ENCODE data around the gene SPP2. TPM values are rescaled to one million over a fixed set of nuclear protein-coding genes. Genes with fewer than 3 reads are reported as not detected.
A peak's percentile ranks its signal among the peaks of the same experiment; 100 is the strongest.

Gene SPP2
- total and polyA plus RNA-seq, 2 of the 8 experiments (the other 6 are each of a cell fraction or from before 2014, with no cell fraction given), result not detected

GRCh38 chr2:234091432-234091879 is 41.0 kb downstream of the SPP2 start:
- H3K56ac ChIP-seq (replicated peaks; ENCODE audit: insufficient read length, low read depth, low read length), result no peak overlapping the region
- 0 out of 2 replicates have a peak overlapping the region, but pooled peaks have one; percentile 77 for H2AFZ ChIP-seq (ENCODE audit: low read length)
- H3K4me3 ChIP-seq (ENCODE audit: extremely low read depth in 1 of 4, insufficient read depth in 2 of 4, low read depth in 3 of 4, low read length in 4 of 4), result no peak overlapping the region
- no peak overlapping the region for H2BK15ac ChIP-seq (ENCODE audit: low read length)
- WGBS, 2 experiments (ENCODE audit: extremely low coverage in 1 of 2, insufficient coverage in 1 of 2, insufficient read length in 1 of 2, insufficient replicate concordance in 2 of 2, low coverage in 1 of 2, low lambda C conversion rate in 2 of 2, missing lambda C conversion rate in 1 of 2), result 63% methylated on average over 5 of the region's 5 CpGs; no CpG with 5 or more reads in 1 of the 2 experiments
- H2BK12ac ChIP-seq (ENCODE audit: low read depth, low read length), result no peak overlapping the region
- H3K4ac ChIP-seq (replicated peaks; ENCODE audit: insufficient read length, low read depth, low read length), result no peak overlapping the region
- H3K18ac ChIP-seq (ENCODE audit: extremely low read depth, low read length), result no peak overlapping the region
- H3K23ac ChIP-seq (ENCODE audit: insufficient read length), result no peak overlapping the region
- peaks cover 2% of the 10 kb centered on the region; the same call in 1 of the 2 replicates for H3K23me2 ChIP-seq (ENCODE audit: low read depth, low read length)
- peaks cover 0 to 4% (median 0%) of the 10 kb centered on the region in 4 experiments; a peak in 2 of 7 replicates for H3K4me1 ChIP-seq (replicated peaks in 1 of 4; ENCODE audit: control insufficient read depth in 3 of 4, insufficient read depth in 4 of 4, low read length in 3 of 4)
- H3K9ac ChIP-seq (replicated peaks in 1 of 4; ENCODE audit: extremely low read depth in 1 of 4, low read depth in 3 of 4, low read length in 3 of 4), result no peak overlapping the region
- DNase-seq (ENCODE audit: low read depth in 1 of 2, low spot score in 2 of 2) (no peak), FAIRE-seq (no peak)
- POLR2A ChIA-PET (ENCODE audit: partially characterized antibody), result no interaction called here
- 0 out of 2 replicates have a peak overlapping the region, but pooled peaks have one; percentile 81 for H4K8ac ChIP-seq (ENCODE audit: extremely low read depth, insufficient read depth, low read length)
- no peaks in the 10 kb centered on the region for H3K79me1 ChIP-seq (ENCODE audit: low read depth, low read length)
- H3K4me2 ChIP-seq (ENCODE audit: insufficient read depth in 1 of 2, low read depth in 2 of 2, low read length in 2 of 2), result no peak overlapping the region
- H2BK120ac ChIP-seq (replicated peaks; ENCODE audit: low read depth, low read length), result no peak overlapping the region
- H2BK5ac ChIP-seq (ENCODE audit: low read depth, low read length), result no peak overlapping the region
- H4K5ac ChIP-seq (ENCODE audit: insufficient read length, low read depth, low read length), result no peak overlapping the region
- H3K14ac ChIP-seq (ENCODE audit: insufficient read length), result no peak overlapping the region
- H3K36me3 ChIP-seq (ENCODE audit: control insufficient read depth in 2 of 4, insufficient read depth in 4 of 4, low read length in 3 of 4), result no peaks in the 10 kb centered on the region
- H4K20me1 ChIP-seq (replicated peaks in 1 of 2; ENCODE audit: control insufficient read depth in 1 of 2, insufficient read depth in 2 of 2, low read length in 2 of 2), result no peaks in the 10 kb centered on the region
- H2AK5ac ChIP-seq (ENCODE audit: low read depth, low read length), result no peak overlapping the region
- no peak overlapping the region for H3K27ac ChIP-seq (ENCODE audit: low read depth, low read length)
- H3K27me3 ChIP-seq (replicated peaks in 1 of 4; ENCODE audit: control insufficient read depth in 3 of 4, extremely low read depth in 1 of 4, insufficient read depth in 3 of 4, low read length in 3 of 4), result no peaks in the 10 kb centered on the region; a peak in 1 of 7 replicates
- no peak overlapping the region for H4K91ac ChIP-seq (replicated peaks; ENCODE audit: insufficient read length, low read length)
- no peaks in the 10 kb centered on the region for H3K9me3 ChIP-seq (ENCODE audit: insufficient read depth in 2 of 2, low read depth in 1 of 2, low read length in 1 of 2)
- H3K79me2 ChIP-seq (ENCODE audit: control insufficient read depth in 1 of 2, insufficient read depth in 2 of 2, low read length in 2 of 2), result no peaks in the 10 kb centered on the region
- CTCF ChIA-PET (ENCODE audit: partially characterized antibody), result interaction anchor here (0.7 kb wide), 1 partner anchor 452 kb away, joined by 3 read pairs; no protein-coding TSS in a partner anchor
- H2BK20ac ChIP-seq (ENCODE audit: low read length), result no peak overlapping the region
- TF ChIP-seq JUND (IDR thresholded peaks at IDR 0.05; ENCODE audit: low read length) (no peak), TAF7 (optimal IDR thresholded peaks at IDR 0.05; ENCODE audit: borderline replicate concordance, low read depth, low read length) (no peak), YY1 (IDR thresholded peaks at IDR 0.05; ENCODE audit: low read depth, low read length) (no peak)

All from H1 (cell line).